ENCODE measurements around the gene PPDPF. TPM values are rescaled to one million over a fixed set of nuclear protein-coding genes. Genes with fewer than 3 reads are reported as not detected.

The PPDPF gene
- total RNA-seq, 4 donors from 2014 or later = 114 to 256 (median 162) TPM

GRCh38 chr20:63543733-63544132 lies 23.2 kb downstream of the PPDPF start:
- 78 to 86% methylated on average over 4 to 6 of the region's 6 CpGs for WGBS, 2 donors (ENCODE audit: low coverage in 1 of 2)
- ATAC-seq = no peak
- no peaks in the 10 kb centered on the region for H3K4me1 ChIP-seq
- H3K27ac ChIP-seq = no peak overlapping the region
- TF ChIP-seq EP300 (IDR thresholded peaks at IDR 0.05) (no peak), CTCF (IDR thresholded peaks at IDR 0.05) (no peak), POLR2A (IDR thresholded peaks at IDR 0.05) (no peak), POLR2AphosphoS5 (IDR thresholded peaks at IDR 0.05) (no peak)
- no peaks in the 10 kb centered on the region for H3K36me3 ChIP-seq
- H3K27me3 ChIP-seq = peaks cover 53% of the 10 kb centered on the region
- H3K9me3 ChIP-seq = no peaks in the 10 kb centered on the region
- no peak overlapping the region for H3K4me3 ChIP-seq

GRCh38 chr20:63544241-63544957 lies 23.8 kb downstream of the PPDPF start:
- Histone ChIP-seq H3K4me1 (no peaks in the 10 kb centered on the region), H3K27me3 (peaks cover 56% of the 10 kb centered on the region), H3K27ac (no peak overlapping the region), H3K36me3 (no peaks in the 10 kb centered on the region), H3K4me3 (no peak overlapping the region), H3K9me3 (no peaks in the 10 kb centered on the region)
- no peak for ATAC-seq
- WGBS, 2 donors (ENCODE audit: low coverage in 1 of 2) = 40 to 80% methylated on average over 1 to 2 of the region's 27 CpGs
- no peak for TF ChIP-seq POLR2AphosphoS5 (IDR thresholded peaks at IDR 0.05)
- TF ChIP-seq POLR2A (IDR thresholded peaks at IDR 0.05) = no peak
- no peak for TF ChIP-seq CTCF (IDR thresholded peaks at IDR 0.05)
- TF ChIP-seq EP300 (IDR thresholded peaks at IDR 0.05) = no peak

- TF ChIP-seq EP300 (IDR thresholded peaks at IDR 0.05) (no peak), POLR2A (IDR thresholded peaks at IDR 0.05) (no peak), CTCF (IDR thresholded peaks at IDR 0.05) (no peak), POLR2AphosphoS5 (IDR thresholded peaks at IDR 0.05) (no peak)
- 75 to 76% methylated on average over 2 to 4 of the region's 19 CpGs for WGBS, 2 donors (ENCODE audit: low coverage in 1 of 2)
- Histone ChIP-seq H3K36me3 (no peaks in the 10 kb centered on the region), H3K4me1 (no peaks in the 10 kb centered on the region), H3K9me3 (no peaks in the 10 kb centered on the region), H3K27me3 (peaks cover 62% of the 10 kb centered on the region), H3K4me3 (no peak overlapping the region), H3K27ac (no peak overlapping the region)
- no peak for ATAC-seq
Measured at GRCh38 chr20:63544958-63545516, 24.5 kb downstream of the PPDPF start.

- no peak for ATAC-seq
- no peaks in the 10 kb centered on the region for H3K4me1 ChIP-seq
- no peaks in the 10 kb centered on the region for H3K9me3 ChIP-seq
- no peak for TF ChIP-seq EP300 (IDR thresholded peaks at IDR 0.05)
- no peak for TF ChIP-seq POLR2A (IDR thresholded peaks at IDR 0.05)
- no peak for TF ChIP-seq CTCF (IDR thresholded peaks at IDR 0.05)
- TF ChIP-seq POLR2AphosphoS5 (IDR thresholded peaks at IDR 0.05) = no peak
- H3K27ac ChIP-seq = no peak overlapping the region
- peaks cover 70% of the 10 kb centered on the region for H3K27me3 ChIP-seq
- no peaks in the 10 kb centered on the region for H3K36me3 ChIP-seq
- 60% methylated on average over 1 of the region's 6 CpGs; no CpG with 5 or more reads in 1 of the 2 donors for WGBS, 2 donors (ENCODE audit: low coverage in 1 of 2)
- no peak overlapping the region for H3K4me3 ChIP-seq
Measured at GRCh38 chr20:63545814-63546213, 25.2 kb downstream of the PPDPF start.
